Measurements from ENCODE around the gene HS3ST1.
"Not testable (repeated sequence)": the region's sequence is repeated elsewhere in the genome, so short reads cannot be mapped to it uniquely, and the experiment has no call there.

Gene HS3ST1

DNA sequence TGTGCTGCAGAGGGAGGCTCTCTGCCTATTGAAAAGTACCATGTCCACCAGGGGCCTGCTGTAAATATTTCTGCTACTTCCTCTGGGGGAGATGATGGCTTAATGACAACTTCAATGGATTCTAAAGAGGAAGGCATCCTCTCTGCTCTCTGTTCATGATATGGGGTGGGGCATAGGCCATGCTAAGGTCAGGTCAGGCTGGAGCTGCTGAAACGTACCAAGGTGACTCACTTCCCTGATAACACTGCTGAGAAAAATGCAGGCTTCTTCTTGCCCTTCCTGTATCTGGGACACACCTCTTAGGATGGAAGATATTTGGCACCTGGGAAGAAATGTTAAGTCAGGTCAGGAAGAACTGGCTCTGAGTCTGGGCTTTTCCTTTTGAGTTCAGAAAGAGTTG is 31.5 kb downstream of the HS3ST1 start:
- TF ChIP-seq, protein P1, sequence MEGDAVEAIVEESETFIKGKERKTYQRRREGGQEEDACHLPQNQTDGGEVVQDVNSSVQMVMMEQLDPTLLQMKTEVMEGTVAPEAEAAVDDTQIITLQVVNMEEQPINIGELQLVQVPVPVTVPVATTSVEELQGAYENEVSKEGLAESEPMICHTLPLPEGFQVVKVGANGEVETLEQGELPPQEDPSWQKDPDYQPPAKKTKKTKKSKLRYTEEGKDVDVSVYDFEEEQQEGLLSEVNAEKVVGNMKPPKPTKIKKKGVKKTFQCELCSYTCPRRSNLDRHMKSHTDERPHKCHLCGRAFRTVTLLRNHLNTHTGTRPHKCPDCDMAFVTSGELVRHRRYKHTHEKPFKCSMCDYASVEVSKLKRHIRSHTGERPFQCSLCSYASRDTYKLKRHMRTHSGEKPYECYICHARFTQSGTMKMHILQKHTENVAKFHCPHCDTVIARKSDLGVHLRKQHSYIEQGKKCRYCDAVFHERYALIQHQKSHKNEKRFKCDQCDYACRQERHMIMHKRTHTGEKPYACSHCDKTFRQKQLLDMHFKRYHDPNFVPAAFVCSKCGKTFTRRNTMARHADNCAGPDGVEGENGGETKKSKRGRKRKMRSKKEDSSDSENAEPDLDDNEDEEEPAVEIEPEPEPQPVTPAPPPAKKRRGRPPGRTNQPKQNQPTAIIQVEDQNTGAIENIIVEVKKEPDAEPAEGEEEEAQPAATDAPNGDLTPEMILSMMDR (conservative IDR thresholded peaks at IDR 0.05; ENCODE audit: low read depth, low read length) = no peak
- no peak for DNase-seq (ENCODE audit: low read depth)
- H3K4me3 ChIP-seq (ENCODE audit: low read depth, low read length) = no peak overlapping the region

DNA sequence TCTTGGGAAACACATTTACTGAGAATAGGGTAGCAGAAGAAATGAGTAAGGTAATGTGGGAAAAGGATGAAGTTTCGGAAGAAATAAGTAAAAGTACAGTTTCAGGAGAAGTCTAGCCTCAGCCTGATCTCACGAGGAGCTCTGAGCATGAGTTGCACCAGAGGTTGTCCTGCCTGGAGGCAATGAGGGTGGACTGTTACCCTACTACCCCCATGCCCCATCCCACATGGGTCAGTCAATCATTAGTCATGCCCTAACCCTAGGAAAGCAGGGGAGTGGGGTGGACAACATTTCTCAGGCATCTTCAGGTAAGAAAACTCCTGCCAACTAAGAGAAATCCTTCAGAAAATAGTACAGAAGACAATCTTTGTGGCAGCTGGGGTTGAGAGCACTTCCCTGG is 35.1 kb downstream of the HS3ST1 start:
- TF ChIP-seq, protein P1 (conservative IDR thresholded peaks at IDR 0.05; ENCODE audit: low read depth, low read length) = no peak
- H3K4me3 ChIP-seq (ENCODE audit: low read depth, low read length) = no peak overlapping the region
- DNase-seq (ENCODE audit: low read depth) = no peak

DNA sequence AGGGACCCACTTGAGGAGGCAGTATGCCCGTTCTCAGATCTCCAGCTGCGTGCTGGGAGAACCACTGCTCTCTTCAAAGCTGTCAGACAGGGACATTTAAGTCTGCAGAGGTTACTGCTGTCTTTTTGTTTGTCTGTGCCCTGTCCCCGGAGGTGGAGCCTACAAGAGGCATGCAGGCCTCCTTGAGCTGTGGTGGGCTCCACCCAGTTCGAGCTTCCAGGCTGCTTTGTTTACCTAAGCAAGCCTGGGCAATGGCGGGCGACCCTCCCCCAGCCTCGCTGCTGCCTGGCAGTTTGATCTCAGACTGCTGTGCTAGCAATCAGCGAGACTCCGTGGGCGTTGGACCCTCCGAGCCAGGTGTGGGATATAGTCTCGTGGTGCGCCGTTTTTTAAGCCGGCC is 44.6 kb downstream of the HS3ST1 start:
- not testable (repeated sequence) for DNase-seq (ENCODE audit: low read depth); H3K4me3 ChIP-seq (ENCODE audit: low read depth, low read length)

DNA sequence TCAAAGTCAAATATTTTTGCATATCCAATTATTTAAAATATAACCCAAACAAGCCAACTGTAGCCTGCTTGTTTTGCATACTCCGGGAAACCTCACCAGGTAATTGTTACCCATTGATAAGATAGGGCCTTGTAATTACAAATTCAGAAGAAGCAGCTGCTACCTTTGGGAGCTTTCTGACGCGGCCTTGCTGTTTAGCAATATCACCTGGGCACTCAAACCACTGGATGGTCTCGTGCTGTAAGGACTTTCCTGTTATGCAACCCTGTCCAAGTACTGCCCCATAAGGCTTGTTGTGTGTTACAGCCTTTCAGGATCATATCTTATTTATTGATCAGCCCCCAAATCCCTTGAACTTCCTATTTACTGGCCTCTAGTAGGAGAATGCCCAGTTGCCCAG is 52.1 kb downstream of the HS3ST1 start:
- TF ChIP-seq, protein P1 (conservative IDR thresholded peaks at IDR 0.05; ENCODE audit: low read depth, low read length) = no peak
- H3K4me3 ChIP-seq (ENCODE audit: low read depth, low read length) = no peak overlapping the region
- DNase-seq (ENCODE audit: low read depth) = no peak

DNA sequence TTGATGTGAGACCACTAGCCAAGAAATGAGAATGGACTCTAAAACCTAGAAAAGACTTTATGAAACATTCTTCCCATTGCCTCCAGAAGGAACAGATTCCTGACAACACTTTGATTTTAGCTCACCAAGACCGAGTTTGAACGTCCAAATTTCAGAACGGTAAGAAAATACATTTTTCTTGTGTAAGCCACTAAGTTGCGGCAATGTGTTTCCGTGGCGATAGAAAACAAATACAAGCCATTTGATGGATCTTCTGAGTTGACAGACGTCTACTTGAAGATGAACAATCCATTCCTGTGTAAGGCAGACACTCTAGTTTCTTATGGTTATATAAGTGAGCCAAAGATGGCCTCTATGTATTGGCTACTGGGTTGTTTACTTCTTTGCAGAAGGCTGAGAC is 52.5 kb downstream of the HS3ST1 start:
- TF ChIP-seq, protein P1 (conservative IDR thresholded peaks at IDR 0.05; ENCODE audit: low read depth, low read length) = no peak
- H3K4me3 ChIP-seq (ENCODE audit: low read depth, low read length) = no peak overlapping the region
- DNase-seq (ENCODE audit: low read depth) = no peak

DNA sequence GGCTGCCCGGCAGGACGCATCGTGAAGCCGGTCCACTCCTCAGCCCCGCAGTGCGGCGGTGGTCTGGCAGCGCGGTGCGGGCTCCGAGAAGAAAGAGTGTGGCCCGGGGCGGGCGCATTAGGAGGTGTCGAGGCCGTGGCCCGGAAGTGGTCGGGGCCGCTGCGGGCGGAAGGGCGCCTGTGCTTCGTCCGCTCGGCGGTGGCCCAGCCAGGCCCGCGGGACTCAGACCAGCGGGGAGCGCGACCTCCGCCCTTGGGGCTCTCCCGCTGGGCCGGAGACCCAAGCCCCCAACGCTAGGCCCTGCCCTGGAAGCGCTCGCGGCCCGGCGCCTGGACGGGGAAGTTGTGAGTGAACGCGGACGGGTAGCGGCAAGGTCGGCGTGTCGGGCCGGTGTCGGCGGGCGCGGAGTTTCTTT is 60.0 kb downstream of the HS3ST1 start:
- DNase-seq (ENCODE audit: low read depth) = no peak
- TF ChIP-seq, protein P1 (conservative IDR thresholded peaks at IDR 0.05; ENCODE audit: low read depth, low read length) = no peak
- H3K4me3 ChIP-seq (ENCODE audit: low read depth, low read length) = no peak overlapping the region

DNA sequence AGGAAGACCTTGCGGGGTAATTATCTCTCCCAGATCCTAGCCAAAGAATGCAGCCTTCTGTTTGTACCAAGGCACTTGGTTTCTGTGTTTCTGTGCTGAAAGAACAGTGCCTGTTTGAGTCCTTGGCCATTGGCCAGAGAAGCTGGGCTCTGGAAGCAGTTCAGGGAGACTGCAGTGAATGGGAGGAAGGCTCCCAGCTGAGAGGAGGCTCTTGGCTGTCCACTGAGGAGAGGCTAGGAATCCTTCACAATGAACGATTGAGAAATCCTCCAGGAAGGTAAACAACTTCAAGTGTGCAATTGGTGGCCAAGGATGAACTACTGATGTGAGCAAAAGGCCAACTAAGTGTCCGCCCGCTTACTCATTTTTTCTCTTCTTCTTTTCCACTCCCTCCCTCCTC is 61.3 kb downstream of the HS3ST1 start:
- TF ChIP-seq, protein P1 (conservative IDR thresholded peaks at IDR 0.05; ENCODE audit: low read depth, low read length) = no peak
- H3K4me3 ChIP-seq (ENCODE audit: low read depth, low read length) = no peak overlapping the region
- peak; percentile 86 for DNase-seq (ENCODE audit: low read depth)

DNA sequence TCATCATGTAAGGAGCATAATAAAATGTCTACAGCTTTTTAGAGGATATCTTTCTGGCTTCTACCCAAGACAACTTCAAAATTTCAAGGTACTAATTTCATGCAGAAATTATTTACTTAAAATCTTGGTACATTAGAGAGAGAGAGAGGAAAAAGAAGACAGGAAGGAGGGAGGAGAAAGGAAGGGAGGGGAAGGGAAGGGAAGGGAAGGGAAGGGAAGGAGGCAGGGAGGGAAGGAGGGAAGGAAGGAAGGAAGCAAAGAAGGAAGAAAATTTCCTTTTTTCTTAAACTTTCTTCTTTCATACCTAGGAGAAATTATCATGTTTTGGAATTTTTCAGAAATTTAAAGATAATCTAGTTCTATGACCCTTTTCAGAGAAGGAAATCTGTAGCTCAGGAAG is 61.8 kb downstream of the HS3ST1 start:
- no peak overlapping the region for H3K4me3 ChIP-seq (ENCODE audit: low read depth, low read length)
- TF ChIP-seq, protein P1 (conservative IDR thresholded peaks at IDR 0.05; ENCODE audit: low read depth, low read length) = no peak
- DNase-seq (ENCODE audit: low read depth) = no peak
